Peyer's patch (tissue), 4 donors: ENCODE results near the gene OR2A12.

ENCODE experiments used
- POLR2A ChIP-seq, 2 donors: fragments of 450-650 bp; IDR thresholded peaks; one replicate each; pipeline ENCODE4 v1.5.1; 2017; ENCODE audit warnings: antibody characterized with exemption in 2 of 2, mild to moderate bottlenecking in 2 of 2, moderate library complexity in 2 of 2
- TF ChIP-seq, protein P1 (sequence below), 6 experiments: fragments of 450-650 bp in 4 of 6; fragments of 200-600 bp in 2 of 6; sonication (generic) in 1 of 6; IDR thresholded peaks; one replicate each; pipeline ENCODE4 v1.5.1; 2017 to 2019; ENCODE audit warnings: antibody characterized with exemption in 6 of 6, mild to moderate bottlenecking in 3 of 6, moderate library complexity in 1 of 6

DNA sequence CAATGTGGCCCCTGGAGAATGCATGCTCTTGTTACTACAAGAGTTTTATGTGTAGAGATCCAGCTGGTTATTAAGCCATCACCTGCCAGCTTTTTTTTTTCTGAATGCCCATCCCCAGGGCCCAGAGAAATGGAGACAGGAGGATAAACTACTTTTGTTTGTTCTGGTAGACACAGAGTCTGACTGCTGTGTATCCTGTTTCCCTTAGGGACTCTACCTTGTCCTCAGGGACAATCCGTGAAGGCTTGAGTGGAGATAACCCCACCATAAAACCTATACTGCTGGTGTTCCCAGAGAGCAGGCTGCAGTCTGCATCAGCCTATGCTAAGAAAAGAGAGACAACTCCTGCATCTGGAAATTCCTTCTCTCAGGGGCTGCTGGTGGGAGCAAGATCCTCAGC, 37.4 kb upstream of the OR2A12 start, which contains the start of gene OR2A5:
- TF ChIP-seq, protein P1, sequence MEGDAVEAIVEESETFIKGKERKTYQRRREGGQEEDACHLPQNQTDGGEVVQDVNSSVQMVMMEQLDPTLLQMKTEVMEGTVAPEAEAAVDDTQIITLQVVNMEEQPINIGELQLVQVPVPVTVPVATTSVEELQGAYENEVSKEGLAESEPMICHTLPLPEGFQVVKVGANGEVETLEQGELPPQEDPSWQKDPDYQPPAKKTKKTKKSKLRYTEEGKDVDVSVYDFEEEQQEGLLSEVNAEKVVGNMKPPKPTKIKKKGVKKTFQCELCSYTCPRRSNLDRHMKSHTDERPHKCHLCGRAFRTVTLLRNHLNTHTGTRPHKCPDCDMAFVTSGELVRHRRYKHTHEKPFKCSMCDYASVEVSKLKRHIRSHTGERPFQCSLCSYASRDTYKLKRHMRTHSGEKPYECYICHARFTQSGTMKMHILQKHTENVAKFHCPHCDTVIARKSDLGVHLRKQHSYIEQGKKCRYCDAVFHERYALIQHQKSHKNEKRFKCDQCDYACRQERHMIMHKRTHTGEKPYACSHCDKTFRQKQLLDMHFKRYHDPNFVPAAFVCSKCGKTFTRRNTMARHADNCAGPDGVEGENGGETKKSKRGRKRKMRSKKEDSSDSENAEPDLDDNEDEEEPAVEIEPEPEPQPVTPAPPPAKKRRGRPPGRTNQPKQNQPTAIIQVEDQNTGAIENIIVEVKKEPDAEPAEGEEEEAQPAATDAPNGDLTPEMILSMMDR (IDR thresholded peaks at IDR 0.05), result no peak
- no peak for TF ChIP-seq POLR2A (IDR thresholded peaks at IDR 0.05)
